Stomach smooth muscle (tissue), 2 donors: ENCODE results near the gene SORCS3.

Experiments
- H3K27ac ChIP-seq: one replicate; pipeline ENCODE4 v1.7.0; 2013; ENCODE audit warnings: mild to moderate bottlenecking, low read length, inconsistent platforms
- H3K27me3 ChIP-seq, 2 donors: one replicate each; pipeline ENCODE4 v1.7.0; 2013; ENCODE audit warnings: low read length in 2 of 2; ENCODE audit not compliant: insufficient read depth in 2 of 2, control insufficient read depth in 1 of 2
- H3K36me3 ChIP-seq, 2 donors: one replicate each; pipeline ENCODE4 v1.7.0; 2013; ENCODE audit warnings: low read length in 2 of 2; ENCODE audit not compliant: control insufficient read depth in 2 of 2, insufficient read depth in 2 of 2
- H3K4me1 ChIP-seq: one replicate; pipeline ENCODE4 v1.7.0; 2013; ENCODE audit warnings: low read length; ENCODE audit not compliant: control insufficient read depth, insufficient read depth
- H3K4me3 ChIP-seq, 2 donors: one replicate each; pipeline ENCODE4 v1.7.0; 2013; ENCODE audit warnings: low read length in 2 of 2
- H3K9ac ChIP-seq, 2 donors: one replicate each; pipeline ENCODE4 v1.7.0; 2013; ENCODE audit warnings: low read length in 2 of 2, mild to moderate bottlenecking in 1 of 2
- H3K9me3 ChIP-seq, 2 donors: one replicate each; pipeline ENCODE4 v1.7.0; 2013; ENCODE audit warnings: low read length in 2 of 2; ENCODE audit not compliant: control insufficient read depth in 2 of 2
- donor health status: healthy.
- donor health status: Pancreatic carcinoma.

SORCS3 gene

DNA sequence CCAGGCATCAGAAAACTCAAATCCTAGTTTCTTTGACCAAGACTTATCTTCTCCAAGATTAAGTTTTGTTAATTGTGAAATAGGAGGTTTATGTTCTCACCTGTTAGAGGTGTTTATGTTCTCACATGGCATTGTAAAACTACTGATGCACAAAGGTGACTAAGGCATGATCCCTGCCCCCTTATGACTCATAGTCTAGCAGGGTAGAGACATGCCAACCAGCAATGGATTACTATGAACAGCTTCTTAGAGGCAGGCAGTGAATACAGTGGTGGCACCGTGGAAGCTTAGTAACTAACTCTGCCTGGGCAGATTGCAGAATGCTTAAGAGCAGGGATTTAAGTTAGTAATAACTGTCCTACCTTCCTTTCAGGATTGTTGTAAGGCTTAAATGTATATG is 400.9 kb downstream of the SORCS3 start:
- no peaks in the 10 kb centered on the region for H3K4me1 ChIP-seq
- H3K27me3 ChIP-seq = no peaks in the 10 kb centered on the region
- no peak overlapping the region for H3K9ac ChIP-seq
- no peaks in the 10 kb centered on the region for H3K9me3 ChIP-seq
- no peaks in the 10 kb centered on the region for H3K36me3 ChIP-seq
- no peak overlapping the region for H3K4me3 ChIP-seq
- H3K27ac ChIP-seq = no peak overlapping the region

DNA sequence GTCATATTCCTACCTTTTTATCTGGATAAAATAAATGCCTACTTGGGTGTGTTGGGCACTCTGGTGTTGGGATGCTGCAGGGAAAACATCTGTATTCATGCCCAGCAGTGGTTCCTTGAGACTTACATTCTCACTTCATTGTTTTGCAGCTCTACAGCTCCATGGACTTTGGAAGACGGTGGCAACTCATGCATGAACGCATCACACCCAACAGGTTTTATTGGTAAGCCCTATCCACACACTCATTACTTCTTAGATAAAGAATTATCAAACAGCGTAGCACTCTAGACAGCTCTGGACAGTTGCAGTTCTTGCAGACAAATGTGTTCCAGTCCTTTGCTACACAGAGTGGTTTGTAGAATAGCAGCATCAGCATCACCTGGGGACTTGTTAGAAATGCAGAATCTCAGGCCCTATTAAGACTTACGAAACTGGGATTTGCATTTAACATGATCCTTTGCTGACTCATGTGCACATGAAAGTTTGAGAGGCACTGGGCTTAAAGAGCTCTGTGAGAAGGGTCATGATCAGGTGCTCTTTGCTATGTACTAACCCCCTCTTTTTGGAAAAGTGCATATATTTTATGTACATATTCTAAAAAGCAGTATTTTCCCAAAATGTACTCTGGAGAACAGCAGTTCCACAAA is 401.9 kb downstream of the SORCS3 start:
- Histone ChIP-seq H3K4me1 (no peaks in the 10 kb centered on the region), H3K9ac (no peak overlapping the region), H3K36me3 (no peaks in the 10 kb centered on the region), H3K9me3 (no peaks in the 10 kb centered on the region), H3K4me3 (no peak overlapping the region), H3K27ac (no peak overlapping the region), H3K27me3 (no peaks in the 10 kb centered on the region)

- no peaks in the 10 kb centered on the region for H3K27me3 ChIP-seq
- no peaks in the 10 kb centered on the region for H3K4me1 ChIP-seq
- no peak overlapping the region for H3K9ac ChIP-seq
- no peak overlapping the region for H3K27ac ChIP-seq
- H3K4me3 ChIP-seq = no peak overlapping the region
- no peaks in the 10 kb centered on the region for H3K36me3 ChIP-seq
- H3K9me3 ChIP-seq = no peaks in the 10 kb centered on the region
Measured at GRCh38 chr10:105044902-105045301, 403.8 kb downstream of the SORCS3 start.

- Histone ChIP-seq H3K27ac (no peak overlapping the region), H3K27me3 (no peaks in the 10 kb centered on the region), H3K4me3 (no peak overlapping the region), H3K36me3 (no peaks in the 10 kb centered on the region), H3K9me3 (peaks cover 5 to 9% of the 10 kb centered on the region in 2 donors), H3K4me1 (no peaks in the 10 kb centered on the region), H3K9ac (no peak overlapping the region)
Measured at GRCh38 chr10:105056413-105056812, 415.3 kb downstream of the SORCS3 start.

DNA sequence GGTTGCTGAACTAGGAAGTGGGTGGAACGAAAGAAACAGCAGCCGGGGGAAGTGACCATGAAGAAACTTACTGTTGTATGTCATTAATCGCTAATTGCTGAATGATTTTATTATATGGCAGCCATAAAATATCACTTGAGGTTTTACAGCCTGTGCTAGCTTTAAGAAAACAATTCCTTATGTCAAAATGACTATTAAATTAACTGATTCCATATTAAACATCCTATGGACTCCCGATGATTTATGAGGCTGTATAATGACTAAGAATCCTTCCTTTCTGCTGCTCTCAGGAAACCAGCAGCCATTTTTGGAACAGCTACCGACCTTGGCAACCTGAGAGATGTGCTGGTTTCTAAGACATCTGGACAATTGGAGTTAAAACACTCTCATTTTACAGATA is 421.9 kb downstream of the SORCS3 start:
- no peak overlapping the region for H3K4me3 ChIP-seq
- no peaks in the 10 kb centered on the region for H3K36me3 ChIP-seq
- H3K4me1 ChIP-seq = no peaks in the 10 kb centered on the region
- no peak overlapping the region for H3K27ac ChIP-seq
- no peak overlapping the region for H3K9ac ChIP-seq
- no peaks in the 10 kb centered on the region for H3K9me3 ChIP-seq
- peaks cover 0 to 2% of the 10 kb centered on the region in 2 donors for H3K27me3 ChIP-seq

- no peaks in the 10 kb centered on the region for H3K4me1 ChIP-seq
- no peak overlapping the region for H3K9ac ChIP-seq
- H3K27ac ChIP-seq = no peak overlapping the region
- no peaks in the 10 kb centered on the region for H3K36me3 ChIP-seq
- peaks cover 0 to 2% of the 10 kb centered on the region in 2 donors for H3K27me3 ChIP-seq
- no peak overlapping the region for H3K4me3 ChIP-seq
- H3K9me3 ChIP-seq = no peaks in the 10 kb centered on the region
Measured at GRCh38 chr10:105063796-105064195, 422.7 kb downstream of the SORCS3 start.

DNA sequence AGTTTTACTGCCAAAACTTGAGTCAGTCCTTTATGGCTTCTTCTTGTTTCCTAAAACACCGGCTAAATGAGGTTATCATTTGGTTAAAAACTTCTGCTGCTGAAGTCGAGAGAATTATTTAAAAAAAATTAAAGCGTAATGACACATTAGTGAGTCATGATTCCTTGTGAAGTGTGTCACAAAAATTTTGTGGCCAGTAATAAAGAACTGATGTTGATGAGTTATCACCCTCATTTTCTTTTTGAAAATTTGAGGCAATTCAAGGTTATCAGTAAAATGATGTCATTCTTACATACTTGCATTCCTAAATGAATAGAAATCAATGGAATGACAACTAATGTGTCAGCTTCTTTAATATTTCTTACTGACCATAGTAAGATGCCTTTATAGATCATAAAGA is 427.4 kb downstream of the SORCS3 start:
- no peak overlapping the region for H3K4me3 ChIP-seq
- H3K9me3 ChIP-seq = no peaks in the 10 kb centered on the region

GRCh38 chr10:105070249-105070648 is 429.2 kb downstream of the SORCS3 start:
- Histone ChIP-seq H3K4me3 (no peak overlapping the region), H3K27me3 (no peaks in the 10 kb centered on the region), H3K27ac (no peak overlapping the region), H3K9me3 (no peaks in the 10 kb centered on the region), H3K4me1 (no peaks in the 10 kb centered on the region), H3K9ac (no peak overlapping the region), H3K36me3 (no peaks in the 10 kb centered on the region)

More for the DNA sequence above, 427.4 kb downstream of the SORCS3 start:
- Histone ChIP-seq H3K27ac (no peak overlapping the region), H3K36me3 (no peaks in the 10 kb centered on the region), H3K9ac (no peak overlapping the region), H3K27me3 (no peaks in the 10 kb centered on the region), H3K4me1 (no peaks in the 10 kb centered on the region)

DNA sequence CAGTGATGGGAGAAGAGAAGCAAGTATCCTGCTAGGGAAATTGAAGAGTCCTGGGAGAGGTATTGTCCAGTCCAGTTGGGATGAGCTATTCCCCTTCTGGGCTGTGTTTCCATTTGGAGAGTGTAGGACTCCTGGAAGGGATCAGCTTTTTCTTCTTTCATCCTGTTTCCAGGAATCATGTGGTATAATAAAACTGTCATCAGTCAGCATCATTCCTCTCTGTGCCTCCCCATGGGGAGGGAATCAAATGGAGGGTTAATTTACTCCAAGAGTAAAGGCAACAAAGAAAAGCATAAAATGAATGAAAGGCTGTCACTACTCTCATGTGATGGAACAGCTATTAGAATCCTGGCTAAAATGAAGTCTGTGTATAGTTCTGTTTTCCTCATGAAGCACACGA is 429.9 kb downstream of the SORCS3 start:
- Histone ChIP-seq H3K27me3 (no peaks in the 10 kb centered on the region), H3K9ac (no peak overlapping the region), H3K9me3 (no peaks in the 10 kb centered on the region), H3K27ac (no peak overlapping the region), H3K4me1 (no peaks in the 10 kb centered on the region), H3K4me3 (no peak overlapping the region), H3K36me3 (no peaks in the 10 kb centered on the region)

GRCh38 chr10:105071980-105072379 is 430.9 kb downstream of the SORCS3 start:
- Histone ChIP-seq H3K36me3 (no peaks in the 10 kb centered on the region), H3K4me3 (no peak overlapping the region), H3K27ac (no peak overlapping the region), H3K4me1 (no peaks in the 10 kb centered on the region), H3K9ac (no peak overlapping the region), H3K9me3 (no peaks in the 10 kb centered on the region), H3K27me3 (no peaks in the 10 kb centered on the region)

GRCh38 chr10:105073999-105074398 is 432.9 kb downstream of the SORCS3 start:
- Histone ChIP-seq H3K4me3 (no peak overlapping the region), H3K27me3 (no peaks in the 10 kb centered on the region), H3K4me1 (no peaks in the 10 kb centered on the region), H3K9me3 (no peaks in the 10 kb centered on the region), H3K27ac (no peak overlapping the region), H3K36me3 (no peaks in the 10 kb centered on the region), H3K9ac (no peak overlapping the region)
